ENCODE data around the gene ADCY1. TPM values are rescaled to one million over a fixed set of nuclear protein-coding genes. Genes with fewer than 3 reads are reported as not detected.

ADCY1 gene
- total and polyA plus RNA-seq, 8 donors: 0.55 to 2.8 (median 2.5) TPM

DNA sequence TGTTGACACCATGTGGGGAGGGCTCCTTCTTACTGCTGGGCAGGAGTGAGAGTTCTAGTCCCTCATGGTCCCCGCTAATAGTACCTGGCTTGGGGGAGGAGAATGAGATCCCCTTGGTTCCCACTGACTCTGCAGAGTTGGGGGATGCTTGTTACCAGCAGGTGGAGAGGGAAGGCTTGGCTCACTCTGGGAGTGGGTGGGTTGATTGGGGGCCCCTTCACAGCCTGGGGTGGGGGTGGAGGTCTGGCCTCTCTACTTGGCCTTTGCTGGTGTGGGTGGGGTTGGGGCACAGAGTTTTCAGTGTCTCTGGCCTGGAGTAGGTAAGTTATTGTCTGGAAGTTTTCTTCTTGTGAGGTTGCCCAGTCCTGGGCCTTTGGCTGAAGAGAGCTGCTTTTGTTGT, 31.9 kb downstream of the ADCY1 start:
- ATAC-seq (no peak), DNase-seq (peak in 1 of 4 donors; percentile 22)
- TF ChIP-seq, protein P1, sequence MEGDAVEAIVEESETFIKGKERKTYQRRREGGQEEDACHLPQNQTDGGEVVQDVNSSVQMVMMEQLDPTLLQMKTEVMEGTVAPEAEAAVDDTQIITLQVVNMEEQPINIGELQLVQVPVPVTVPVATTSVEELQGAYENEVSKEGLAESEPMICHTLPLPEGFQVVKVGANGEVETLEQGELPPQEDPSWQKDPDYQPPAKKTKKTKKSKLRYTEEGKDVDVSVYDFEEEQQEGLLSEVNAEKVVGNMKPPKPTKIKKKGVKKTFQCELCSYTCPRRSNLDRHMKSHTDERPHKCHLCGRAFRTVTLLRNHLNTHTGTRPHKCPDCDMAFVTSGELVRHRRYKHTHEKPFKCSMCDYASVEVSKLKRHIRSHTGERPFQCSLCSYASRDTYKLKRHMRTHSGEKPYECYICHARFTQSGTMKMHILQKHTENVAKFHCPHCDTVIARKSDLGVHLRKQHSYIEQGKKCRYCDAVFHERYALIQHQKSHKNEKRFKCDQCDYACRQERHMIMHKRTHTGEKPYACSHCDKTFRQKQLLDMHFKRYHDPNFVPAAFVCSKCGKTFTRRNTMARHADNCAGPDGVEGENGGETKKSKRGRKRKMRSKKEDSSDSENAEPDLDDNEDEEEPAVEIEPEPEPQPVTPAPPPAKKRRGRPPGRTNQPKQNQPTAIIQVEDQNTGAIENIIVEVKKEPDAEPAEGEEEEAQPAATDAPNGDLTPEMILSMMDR (IDR thresholded peaks at IDR 0.05): no peak
- no peaks in the 10 kb centered on the region for H3K4me1 ChIP-seq
- intact Hi-C loops (cut with DNase I): no loop called here
- no peaks in the 10 kb centered on the region for H3K36me3 ChIP-seq
- H3K4me3 ChIP-seq: no peak overlapping the region
- H3K27ac ChIP-seq: no peak overlapping the region
- peaks cover 0 to 5% of the 10 kb centered on the region in 2 donors for H3K9me3 ChIP-seq
- no peaks in the 10 kb centered on the region for H3K27me3 ChIP-seq

DNA sequence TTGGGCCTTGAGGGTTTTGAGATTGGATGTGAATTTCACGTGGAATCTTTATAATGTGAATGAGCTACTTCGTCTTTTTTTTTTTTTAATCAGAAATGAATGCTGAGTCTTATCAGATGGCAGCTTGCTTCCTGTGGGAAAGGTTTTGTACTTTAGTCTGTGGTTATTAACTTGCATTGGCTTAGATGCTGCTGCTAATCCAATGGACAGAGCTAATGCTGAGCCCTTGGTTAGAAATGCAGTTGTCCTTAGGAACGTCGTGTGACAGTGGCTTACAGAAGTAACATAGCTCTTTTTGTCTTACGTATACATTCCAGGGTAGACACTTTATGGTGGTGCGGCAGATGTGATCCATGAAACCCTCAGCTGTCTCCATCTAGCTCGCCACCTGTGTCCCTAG, 32.8 kb downstream of the ADCY1 start:
- Histone ChIP-seq H3K4me3 (no peak overlapping the region), H3K27ac (no peak overlapping the region), H3K36me3 (no peaks in the 10 kb centered on the region), H3K4me1 (no peaks in the 10 kb centered on the region), H3K27me3 (no peaks in the 10 kb centered on the region), H3K9me3 (peaks cover 0 to 5% of the 10 kb centered on the region in 2 donors)
- intact Hi-C loops (cut with DNase I): no loop called here
- DNase-seq: no peak
- no peak for ATAC-seq
- TF ChIP-seq, protein P1 (IDR thresholded peaks at IDR 0.05): no peak

DNA sequence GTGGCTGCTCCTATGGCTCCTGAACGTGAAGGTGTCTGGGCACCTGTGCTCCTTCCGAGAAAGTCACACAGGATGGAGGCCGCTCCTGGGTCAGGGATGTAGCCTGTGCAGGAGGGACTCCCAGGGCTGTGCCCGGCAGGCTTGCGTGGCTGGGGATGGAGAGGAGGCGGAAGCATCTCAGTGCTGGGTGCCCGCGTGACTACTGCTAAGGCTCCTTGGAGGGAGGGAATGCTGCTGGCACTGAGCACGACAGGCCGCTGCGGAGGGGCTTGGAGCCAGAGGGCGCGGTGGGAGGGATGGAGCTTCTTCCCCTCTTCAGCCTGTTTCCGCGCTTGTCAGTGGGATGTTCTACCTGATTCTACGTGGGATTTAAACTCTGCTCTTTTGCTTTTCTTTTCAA, 35.0 kb downstream of the ADCY1 start:
- Histone ChIP-seq H3K4me3 (no peak overlapping the region), H3K27ac (no peak overlapping the region), H3K36me3 (no peaks in the 10 kb centered on the region), H3K27me3 (no peaks in the 10 kb centered on the region), H3K9me3 (peaks cover 0 to 20% of the 10 kb centered on the region in 2 donors), H3K4me1 (no peaks in the 10 kb centered on the region)
- intact Hi-C loops (cut with DNase I): no loop called here
- DNase-seq (no peak), ATAC-seq (no peak)
- TF ChIP-seq, protein P1 (IDR thresholded peaks at IDR 0.05): no peak

DNA sequence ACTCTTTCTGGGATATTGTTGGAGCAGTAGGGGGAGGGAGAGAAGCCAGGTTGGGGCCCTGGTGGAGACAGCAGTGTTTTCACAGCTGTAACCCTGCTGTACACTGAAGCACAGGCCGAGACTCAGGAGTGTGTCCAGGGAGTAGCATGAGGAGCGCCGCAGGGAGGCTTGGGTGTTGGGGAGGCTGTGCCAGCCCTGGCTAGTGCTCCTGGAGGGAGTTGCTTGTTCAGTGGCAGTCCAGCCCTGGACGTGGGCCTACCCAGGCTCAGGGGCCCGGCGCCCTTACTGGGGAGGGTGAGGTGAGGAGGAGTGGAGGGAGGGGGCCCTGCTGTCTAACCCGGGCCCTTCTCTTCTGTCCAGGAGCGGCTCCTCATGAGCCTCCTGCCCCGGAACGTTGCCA, 35.9 kb downstream of the ADCY1 start:
- H3K4me1 ChIP-seq: no peaks in the 10 kb centered on the region
- intact Hi-C loops (cut with DNase I): no loop called here
- H3K4me3 ChIP-seq: no peak overlapping the region
- DNase-seq (no peak), ATAC-seq (no peak)
- H3K27me3 ChIP-seq: no peaks in the 10 kb centered on the region
- TF ChIP-seq, protein P1 (IDR thresholded peaks at IDR 0.05): no peak
- peaks cover 0 to 18% of the 10 kb centered on the region in 2 donors for H3K9me3 ChIP-seq
- H3K36me3 ChIP-seq: no peaks in the 10 kb centered on the region
- H3K27ac ChIP-seq: no peak overlapping the region

DNA sequence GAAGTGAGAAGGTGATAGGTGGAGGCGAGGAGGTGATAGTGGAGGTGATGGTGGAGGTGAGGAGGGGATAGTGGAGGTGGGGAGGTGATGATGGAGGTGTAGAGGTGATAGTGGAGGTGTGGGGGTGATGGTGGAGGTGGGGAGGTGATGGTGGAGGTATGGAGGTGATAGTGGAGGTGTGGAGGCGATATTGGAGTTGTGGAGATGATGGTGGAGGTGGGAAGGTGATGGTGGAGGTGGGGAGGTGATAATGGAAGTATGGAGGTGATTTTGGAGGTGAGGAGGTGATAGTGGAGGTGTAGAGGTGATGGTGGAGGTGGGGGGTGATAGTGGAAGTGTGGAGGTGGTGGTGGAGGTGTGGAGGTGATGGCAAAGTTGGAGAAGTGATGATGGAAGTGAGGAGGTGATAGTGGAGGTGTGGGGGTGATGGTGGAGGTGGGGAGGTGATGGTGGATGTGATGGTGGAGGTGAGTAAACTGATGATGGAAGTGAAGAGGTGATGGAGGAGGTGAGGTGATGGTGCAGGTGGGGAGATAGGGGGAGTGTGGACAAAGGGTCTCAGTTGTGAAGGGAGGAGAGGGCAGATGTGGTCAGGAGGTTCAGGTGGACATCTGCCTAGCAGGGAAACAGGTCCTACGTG, 36.6 kb downstream of the ADCY1 start:
- ATAC-seq (no peak), DNase-seq (no peak)
- Histone ChIP-seq H3K4me1 (no peaks in the 10 kb centered on the region), H3K27ac (no peak overlapping the region), H3K27me3 (no peaks in the 10 kb centered on the region), H3K36me3 (no peaks in the 10 kb centered on the region), H3K9me3 (peaks cover 0 to 24% of the 10 kb centered on the region in 2 donors), H3K4me3 (no peak overlapping the region)
- intact Hi-C loops (cut with DNase I): no loop called here
- TF ChIP-seq, protein P1 (IDR thresholded peaks at IDR 0.05): no peak
